Kidney glomerular epithelial cell (primary cell): Measurements from ENCODE around the gene BEST2.
A peak's percentile ranks its signal among the peaks of the same experiment; 100 is the strongest.

Experiments used
- DNase-seq: peaks from one replicate; lab custom pipeline; 2025; lab: John Stamatoyannopoulos, UW

BEST2 gene

GRCh38 chr19:12800923-12801465 is 49.4 kb downstream of the BEST2 start:
- DNase-seq: no peak

- DNase-seq: peak; percentile 33
Observed at GRCh38 chr19:12801466-12802266, 50.1 kb downstream of the BEST2 start, which contains the start of the genes PRDX2 and THSD8. Gene PRDX2 (minus strand): TSS chr19:12801800. CDS start chr19:12801261, 539 bp downstream. Gene THSD8 (plus strand): TSS chr19:12802069. CDS start chr19:12802072, 3 bp downstream.

- DNase-seq: no peak
Observed at GRCh38 chr19:12802267-12803106, 50.9 kb downstream of the BEST2 start.

GRCh38 chr19:12804051-12804450 is 52.5 kb downstream of the BEST2 start:
- no peak for DNase-seq

- peak; percentile 62 for DNase-seq
Observed at GRCh38 chr19:12806242-12807081, 54.9 kb downstream of the BEST2 start, which contains the start of gene RNASEH2A. Gene RNASEH2A (plus strand): TSS chr19:12806584. CDS start chr19:12806674, 90 bp downstream.
